GM18861 (cell line): Measurements from ENCODE around the gene ZNF366.
A peak's percentile ranks its signal among the peaks of the same experiment; 100 is the strongest.

ENCODE experiments used
- ATAC-seq: cut with Tn5 transposase; IDR thresholded peaks from one replicate; pipeline ENCODE4 v1.9.1; 2021; ENCODE audit not compliant: unreplicated experiment

Gene ZNF366

DNA sequence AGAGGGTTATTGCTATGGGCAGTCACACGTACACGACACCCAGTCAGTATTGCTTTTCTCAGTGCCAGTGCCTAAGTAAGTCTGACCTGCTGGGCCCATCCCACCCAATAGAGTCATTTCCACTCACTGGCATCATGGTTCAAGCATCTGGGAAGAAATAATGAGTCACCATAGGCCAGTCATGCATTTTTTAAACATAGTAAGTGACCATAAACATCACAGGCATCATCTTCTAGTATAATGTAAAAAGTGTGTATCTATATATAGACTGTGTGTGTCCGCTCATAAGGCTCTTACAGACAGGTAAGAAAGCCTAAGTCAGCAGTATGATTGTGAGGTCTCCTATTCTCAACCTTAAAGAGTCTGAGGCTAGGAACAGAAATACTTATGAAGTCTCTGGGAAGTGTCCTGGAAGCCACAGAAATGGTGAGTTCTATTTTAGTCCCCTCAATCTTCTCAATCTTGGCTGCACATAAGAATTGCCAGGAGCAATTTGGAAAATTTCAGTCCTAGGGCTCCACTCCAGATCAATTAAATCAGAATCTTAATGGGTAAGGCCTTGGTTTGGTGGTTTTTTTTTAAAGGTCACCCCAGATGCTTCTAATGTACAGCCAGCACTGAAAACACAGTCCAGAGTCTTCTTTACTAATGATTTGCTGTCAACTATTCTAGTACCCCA lies 65.2 kb downstream of the ZNF366 start:
- no peak for ATAC-seq

DNA sequence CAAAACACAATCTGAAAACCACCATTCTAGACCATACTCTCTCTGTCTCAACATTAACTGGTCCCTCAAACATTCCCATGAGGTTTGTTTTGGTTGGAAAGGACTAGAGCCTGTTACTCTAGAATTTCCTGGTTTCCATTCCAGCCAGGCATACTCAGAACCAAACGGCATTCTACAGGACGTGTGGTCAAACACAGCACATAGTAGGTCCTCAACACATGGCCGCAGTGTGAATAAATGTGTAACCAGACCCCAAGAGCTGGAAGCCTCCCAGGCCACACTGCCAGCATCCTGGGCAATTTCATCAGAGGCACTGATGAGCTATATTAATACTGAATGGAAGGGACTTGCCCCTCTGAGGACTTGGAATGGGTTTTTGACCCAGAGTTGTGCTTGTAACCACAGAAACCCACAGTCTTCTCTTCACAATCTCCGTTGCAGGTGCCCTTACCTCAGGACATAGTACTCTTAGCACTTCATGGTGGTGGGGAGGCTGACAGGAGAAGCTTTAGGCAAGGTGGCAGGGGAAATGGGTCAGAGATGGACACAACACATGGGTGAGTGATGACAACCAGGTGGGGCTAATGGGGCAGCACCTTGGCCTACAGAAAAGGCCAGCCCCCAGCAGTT lies 66.0 kb downstream of the ZNF366 start:
- ATAC-seq = no peak

DNA sequence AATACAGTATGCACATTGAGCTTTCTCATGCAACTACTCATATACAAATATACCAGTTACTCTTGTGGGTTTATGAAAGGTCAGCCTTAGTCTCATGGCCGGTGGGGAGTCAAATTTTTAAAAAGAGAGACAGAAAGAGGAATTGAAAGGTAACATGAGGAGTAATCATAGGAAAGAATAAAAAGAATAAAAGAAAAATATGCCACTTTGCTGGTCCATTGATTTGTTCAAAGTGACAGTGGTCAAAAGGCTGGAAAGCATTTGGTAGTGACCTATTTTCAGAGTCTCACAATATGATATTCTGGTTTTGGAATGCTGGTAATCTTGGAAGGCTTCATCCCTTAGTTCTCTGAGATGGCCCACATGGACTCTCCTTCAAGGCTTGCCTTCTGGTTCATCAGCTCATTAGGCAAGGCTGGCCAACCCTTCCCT lies 67.0 kb downstream of the ZNF366 start:
- ATAC-seq = peak; percentile 63

DNA sequence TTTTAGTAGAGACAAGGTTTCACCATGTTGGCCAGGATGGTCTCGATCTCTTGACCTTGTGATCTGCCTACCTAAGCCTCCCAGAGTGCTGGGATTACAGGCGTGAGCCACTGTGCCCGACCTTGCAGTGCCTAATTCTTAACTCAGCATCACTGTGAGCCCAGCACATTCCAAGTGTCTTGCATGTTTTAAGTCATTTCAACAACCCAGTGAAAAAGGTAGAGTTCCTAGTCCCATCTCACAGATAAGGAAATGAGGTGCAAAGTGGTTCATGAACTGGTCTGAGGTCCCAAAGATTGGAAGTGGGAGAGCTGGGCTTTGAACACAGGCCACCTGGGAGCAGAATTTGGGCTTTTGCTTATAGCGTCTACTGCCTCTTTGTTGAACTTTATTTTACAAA lies 68.0 kb downstream of the ZNF366 start:
- ATAC-seq = no peak

DNA sequence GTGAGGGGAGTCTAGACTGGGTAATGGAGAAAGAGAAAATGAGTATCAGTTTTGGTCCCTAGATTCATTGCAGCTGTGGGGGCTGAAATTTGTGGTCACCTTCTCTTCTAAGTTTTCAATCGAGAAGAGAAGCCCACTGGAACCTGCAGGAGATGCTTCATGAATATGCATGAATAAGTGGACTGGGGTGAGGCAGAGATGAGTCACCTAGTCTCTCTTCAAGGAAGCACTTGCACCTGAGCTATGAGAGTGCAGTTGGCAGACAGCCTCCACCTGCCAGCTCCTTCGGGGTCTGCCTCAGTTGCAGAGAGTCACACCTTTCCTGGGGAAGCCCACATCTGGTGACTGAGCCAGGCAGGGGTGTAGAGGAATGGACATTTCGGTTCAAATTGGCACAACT lies 69.1 kb downstream of the ZNF366 start:
- no peak for ATAC-seq

DNA sequence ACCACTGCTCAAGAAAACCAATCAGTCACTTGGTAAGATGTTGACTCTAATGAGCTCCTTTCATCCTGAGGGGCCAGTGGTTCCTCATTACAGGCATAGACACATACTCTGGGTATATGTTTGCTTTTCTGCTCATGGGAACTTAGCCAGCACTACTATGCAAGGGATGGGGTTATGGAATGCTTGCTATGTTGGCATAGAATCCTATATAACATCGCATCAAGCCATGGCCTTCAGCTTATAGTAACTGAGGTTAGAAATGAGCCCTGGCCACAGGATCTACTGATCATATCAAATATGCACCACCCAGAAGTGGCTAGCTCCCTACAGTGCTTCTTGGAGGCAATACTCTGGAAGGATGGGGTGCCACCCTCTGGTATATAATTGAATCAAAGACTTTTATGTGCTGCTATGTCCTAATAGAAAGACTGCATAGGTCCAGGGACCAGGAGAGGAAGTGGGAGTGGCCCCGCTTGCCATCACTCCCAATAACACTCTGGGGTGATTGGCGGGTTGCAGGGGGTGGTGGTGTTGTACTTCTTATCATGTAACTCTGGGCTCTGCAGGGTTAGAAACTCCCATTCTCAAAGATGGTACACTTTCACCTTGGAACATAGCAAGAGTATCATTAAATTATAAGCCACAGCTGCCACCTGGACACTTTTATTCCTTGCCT lies 70.3 kb downstream of the ZNF366 start:
- no peak for ATAC-seq

DNA sequence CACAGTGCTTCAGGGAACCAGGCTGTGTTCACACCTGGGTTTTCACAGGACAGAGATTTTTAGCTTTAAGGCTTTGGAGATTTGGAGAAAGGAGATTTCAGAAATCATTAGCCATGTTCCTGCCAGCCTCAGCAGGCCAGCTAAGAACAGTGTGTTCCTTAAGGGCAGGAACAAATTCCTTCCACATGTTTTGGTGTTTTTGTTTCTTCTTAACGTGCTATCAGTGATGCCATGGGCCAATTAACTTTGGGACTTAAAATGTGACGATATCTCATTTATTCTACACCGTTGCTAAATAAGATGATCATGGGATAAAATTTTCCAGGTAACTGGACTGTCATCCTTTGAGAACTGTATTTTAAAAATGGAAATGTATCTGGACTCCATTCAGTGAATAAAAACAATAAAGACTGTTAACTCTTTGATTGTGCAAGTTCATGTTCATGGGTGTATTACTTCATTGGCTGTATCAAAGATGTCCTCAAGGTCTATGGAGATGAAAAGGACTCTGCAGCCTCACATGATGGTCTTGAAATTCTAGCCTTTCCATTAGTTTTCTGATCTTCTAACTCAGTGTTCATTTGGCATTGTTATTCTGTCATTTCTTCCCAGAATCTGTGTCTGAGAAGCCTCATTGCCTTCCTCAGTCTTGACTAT lies 72.3 kb downstream of the ZNF366 start:
- ATAC-seq = no peak

DNA sequence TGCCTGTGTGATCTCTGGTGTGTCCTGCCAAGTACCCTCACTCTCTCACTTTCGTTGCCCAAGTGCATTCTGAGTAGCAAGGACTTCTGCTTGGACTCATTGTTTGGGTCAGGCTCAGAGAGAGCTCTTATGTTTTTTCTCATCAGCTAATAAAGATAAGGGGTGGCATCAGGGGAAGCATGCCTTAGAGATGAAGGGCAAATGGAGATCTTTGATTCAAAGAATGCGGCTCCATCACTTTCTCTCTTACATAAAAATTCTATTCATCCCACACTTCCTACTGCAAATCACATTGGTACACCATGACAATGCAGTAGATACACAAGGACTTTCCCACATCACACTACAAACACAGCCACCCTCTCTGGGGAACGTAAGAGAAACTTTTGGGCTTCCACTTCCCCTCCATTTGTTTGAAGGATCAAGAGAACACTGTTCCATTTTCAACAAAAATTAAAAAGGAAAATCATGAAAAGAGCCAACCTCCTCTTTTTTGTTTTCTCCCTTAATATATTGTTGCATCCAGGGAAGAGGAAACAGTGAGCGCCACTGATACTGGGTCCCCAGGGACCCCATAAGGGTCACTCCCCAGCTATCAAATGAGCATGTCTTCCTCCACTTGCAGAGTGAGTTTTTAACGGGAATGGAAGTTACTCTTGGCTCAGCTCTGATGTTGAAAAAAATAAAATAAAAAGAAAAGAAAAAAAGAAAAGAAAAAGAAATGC lies 73.0 kb downstream of the ZNF366 start:
- ATAC-seq = no peak

DNA sequence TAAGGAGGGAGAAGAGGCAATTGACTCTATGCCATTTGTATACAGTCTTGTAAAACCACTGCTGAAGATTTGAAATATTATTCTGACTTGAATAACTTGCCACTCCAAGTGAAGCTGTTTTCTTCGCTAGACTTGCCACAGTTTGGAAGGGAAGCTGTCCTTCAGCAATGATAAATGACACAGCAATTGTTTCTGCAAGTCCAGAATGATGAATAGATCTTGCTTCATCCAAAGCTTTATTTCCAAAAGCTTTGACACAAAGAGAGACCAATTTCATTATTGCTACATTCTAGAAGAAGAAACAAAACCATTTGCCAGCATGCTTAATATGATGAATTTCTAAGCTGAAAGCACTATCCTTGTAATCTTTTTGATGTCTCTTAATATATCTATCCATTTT lies 73.7 kb downstream of the ZNF366 start:
- no peak for ATAC-seq

DNA sequence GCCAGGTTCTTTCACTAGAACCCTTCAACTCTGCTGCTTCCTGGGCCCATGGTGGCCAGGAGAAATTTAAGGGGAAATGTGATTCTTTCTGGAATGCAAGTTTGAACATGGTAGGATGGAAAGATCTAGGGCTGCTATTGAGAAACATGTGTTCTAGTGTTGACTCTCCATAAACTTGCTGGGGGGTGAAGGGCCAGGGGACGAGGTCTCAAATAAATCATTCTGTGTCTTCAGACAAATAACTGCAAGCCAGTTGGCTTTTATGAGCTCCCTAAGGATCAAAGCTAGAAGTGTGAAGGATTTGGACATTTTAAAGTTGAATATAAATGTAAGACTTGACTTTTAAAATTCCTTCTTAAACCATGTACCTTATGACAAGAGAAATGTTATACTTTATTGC lies 78.5 kb downstream of the ZNF366 start:
- no peak for ATAC-seq

DNA sequence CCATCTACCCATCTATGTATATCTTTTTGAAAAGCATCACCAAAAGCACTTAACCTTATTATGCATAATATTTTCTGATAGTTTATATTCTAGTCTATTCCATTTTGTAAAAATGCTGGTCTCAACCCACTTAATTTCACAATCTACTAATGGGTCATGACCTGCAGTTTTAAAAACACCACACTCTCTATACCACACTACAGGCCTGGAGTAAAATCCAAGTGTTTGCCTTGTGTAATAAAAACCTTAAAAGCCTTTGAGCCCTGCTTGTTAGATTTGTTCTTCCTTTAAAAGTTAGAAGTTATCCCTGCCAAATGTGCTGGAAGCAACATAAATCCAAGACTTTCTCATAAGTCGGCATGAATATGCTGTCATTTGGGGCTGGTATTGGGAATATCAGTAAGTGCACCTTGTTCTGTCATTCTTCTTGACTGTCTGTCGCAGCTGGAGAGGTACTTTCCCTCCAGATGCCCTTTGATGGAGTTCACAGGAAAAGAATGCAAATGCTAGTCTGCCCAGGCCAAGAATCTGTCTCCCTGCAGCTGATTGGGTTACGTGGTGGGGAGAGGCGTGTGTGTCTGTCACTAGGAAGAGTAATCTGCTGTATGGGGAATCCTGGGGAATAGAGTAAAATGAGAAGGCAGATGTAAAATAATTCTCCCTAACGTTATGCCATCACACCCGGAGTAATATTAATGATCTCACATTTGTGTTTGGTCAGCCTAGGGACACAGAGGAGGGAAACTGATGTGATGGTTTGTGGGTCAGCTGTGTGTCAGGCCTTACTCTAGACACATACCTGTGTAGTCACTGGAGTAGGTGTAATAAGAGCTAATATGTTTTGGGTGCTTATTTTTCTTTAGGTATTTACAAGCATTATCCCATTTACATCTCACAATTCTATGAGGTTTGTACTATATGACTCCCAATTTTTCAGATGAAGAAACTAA lies 79.4 kb downstream of the ZNF366 start:
- no peak for ATAC-seq

DNA sequence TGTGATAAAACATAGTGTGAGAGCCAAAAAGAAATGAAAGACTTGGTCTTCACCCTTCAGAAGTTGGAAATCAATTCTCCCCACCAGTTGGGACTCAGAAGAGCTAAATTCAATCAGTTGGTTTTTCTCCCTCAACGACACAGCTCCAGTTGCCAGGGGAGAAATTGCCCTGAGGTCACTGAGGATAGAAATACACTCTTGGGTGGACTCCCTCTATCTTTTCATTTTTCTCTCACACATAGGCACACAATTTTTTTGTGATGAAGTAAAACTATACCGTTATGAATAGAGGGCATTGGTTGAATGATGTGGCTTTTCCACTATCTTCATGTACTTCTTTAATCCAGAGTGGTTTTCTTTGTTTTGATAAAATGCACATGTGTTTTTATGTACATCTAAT lies 80.2 kb downstream of the ZNF366 start:
- no peak for ATAC-seq

DNA sequence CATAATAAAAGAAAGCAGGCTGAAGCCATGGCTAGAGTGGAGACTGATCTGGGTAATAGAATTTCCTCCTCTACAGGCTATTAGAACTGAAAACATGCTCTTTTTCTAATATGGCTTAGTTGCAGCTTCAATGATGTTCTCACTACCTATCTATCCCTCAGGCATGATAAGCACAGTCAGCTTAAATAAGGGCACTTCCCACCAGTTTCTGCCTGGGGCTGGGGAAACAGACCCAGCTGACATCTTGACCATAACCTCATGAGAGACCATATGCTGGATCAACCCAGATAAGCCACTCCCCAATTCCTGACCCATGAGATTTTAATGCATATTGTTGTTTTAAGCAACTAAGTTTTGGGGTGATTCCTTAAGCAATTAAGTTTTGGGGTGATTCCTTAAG lies 81.2 kb downstream of the ZNF366 start:
- ATAC-seq = no peak

DNA sequence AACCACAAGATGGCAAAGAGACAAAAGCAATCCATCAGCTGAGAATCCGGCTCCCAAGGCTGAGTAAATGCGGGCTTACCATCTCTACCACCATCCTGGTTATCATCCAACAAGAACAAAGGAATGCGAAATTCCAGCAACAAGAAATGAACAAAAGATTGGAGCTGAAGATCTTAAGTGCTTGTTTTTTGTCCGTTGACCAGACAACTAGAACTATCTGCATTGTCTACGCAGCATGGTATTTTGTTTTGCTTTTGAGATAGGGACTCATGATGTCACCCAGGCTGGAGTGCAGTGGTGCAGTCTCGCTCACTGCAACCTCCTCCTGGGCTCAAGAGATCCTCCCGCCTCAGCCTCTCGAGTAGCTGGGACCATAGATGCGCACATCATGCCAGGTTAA lies 88.9 kb downstream of the ZNF366 start:
- no peak for ATAC-seq

DNA sequence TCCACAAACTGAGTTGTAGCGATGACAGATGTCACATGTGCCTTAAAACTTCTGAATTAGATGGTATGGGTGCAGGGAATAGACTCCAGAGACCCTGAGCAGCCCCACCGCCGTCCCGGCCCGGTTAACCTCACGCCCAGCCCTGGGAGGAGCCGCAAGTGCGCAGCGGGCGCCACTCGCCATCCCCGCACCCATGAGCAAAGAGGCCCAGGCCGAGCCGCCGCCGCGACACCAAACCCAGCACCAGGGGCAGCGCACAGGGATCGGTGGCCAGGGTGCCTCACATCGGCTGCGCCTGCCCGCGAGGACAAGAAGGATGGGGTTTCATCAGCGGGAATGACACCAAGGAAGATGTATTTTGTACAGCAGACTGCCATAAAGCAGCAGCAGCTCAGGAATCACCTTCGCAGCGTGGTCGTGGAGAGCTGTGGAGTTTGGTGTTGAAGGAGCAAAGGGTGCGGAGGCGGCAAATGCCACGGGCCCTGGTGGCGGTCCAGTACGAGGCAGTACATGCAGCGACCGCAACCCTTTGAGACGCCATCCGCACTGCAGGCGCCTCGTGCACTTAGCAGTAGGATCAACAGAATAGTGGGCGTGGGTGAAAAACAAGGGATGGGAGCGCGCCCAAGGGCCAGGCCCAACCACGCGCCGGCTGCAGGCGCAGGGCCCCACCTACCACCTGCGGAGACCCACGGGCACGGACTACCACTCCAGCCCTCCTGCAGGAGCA lies 89.7 kb downstream of the ZNF366 start:
- no peak for ATAC-seq

DNA sequence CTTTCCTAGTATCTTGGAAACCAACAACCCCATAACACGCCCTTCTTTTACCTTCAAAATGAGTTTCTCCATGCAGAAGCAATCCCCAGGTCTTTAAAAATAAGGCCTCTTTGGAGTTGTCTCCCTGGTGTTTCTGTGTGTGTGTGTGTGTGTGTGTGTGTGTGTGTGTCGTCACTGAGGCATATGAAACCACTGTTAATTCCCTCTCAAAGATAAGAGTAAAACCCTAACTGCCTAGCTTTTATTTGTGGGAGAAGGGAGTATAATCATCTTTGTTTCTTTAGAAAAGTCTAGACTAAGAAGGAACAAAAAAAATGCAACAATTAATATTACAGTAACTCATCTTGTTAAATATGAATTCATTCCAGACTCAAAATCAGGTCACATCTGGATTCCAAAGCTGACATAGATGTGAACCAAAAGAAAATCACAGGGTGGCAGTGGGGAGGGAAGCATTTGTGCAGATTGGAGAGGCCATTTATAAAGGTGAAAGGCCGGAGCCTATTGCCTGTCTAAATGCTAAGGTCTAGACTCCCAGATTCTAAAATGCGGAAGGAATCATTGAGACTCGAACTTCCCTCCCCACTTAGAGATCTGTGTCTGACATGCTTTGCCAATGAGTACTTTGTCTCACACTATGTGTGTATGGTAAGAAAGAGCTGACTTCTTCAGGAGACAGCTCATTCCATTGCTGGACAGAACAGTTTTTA lies 91.4 kb downstream of the ZNF366 start:
- no peak for ATAC-seq

DNA sequence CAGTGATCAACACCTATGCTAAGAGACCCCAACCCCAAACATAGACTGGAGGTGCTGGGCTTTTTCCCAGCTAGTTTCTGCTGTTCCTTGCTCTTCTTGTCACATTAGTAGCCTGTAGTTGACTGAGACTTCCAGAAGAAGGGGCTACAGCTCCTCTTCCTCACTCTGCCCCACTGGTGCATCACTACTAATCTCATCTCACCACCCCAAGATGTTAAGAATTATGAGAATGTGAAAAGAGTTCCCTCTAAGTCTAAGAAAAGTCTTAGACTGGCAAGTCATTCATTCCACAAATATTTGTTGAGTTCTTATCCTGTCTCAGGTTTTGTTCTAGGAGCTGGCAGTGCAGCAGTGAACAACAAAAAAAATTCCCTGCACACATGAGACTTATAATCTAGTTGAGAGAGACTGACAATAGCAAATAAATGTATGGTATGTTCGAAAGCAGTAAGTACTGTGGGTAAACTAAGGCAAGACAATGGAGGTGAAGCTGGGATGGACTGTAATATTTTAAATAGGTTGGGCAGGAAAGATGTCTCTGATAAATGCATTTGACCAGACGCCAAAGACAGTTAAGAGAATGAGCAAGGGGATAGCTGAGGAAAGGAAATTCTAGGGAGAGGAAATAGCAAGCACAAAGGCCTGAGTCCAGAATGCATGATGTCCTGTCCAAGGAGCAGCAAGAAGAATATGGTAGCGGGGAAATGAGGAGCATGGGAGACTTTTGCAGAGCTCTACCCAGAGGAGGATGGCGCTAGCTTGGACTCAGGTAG lies 94.7 kb downstream of the ZNF366 start:
- ATAC-seq = no peak

DNA sequence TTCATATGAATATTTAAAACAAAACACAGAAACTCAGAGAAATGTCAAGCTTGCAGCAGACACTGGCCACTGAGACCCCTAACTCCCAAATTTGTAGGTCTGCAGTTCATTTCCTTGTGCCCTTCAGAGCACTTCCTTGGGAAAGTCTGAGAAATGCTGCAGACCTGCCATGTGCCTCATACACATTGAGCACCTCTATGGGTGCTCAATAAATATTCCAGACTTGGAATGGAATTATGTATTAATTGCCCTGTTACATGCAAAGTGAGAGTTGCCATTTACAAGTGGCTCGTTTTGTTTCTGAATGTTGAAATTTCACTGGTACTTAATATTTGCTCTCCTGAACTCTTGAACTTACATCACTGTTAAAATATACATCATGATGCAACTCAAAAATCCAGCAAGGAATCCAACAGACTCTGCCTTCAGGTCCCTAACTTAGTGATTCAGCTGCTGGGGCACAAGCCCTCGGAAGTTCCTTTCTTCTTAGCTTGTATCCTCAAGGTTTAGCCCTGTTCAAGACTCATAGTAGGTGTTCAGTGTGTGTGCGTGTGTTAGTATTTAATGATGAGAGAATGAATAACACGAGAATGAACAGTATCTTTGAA lies 96.4 kb downstream of the ZNF366 start:
- no peak for ATAC-seq
